ENCODE results near the gene SESN1.

Gene SESN1

GRCh38 chr6:109079981-109080380, 14.7 kb downstream of the SESN1 start:
- TF ChIP-seq ZC3H10 (CRISPR knock-in tag; IDR thresholded peaks at IDR 0.05), result no peak
- TF ChIP-seq ZFP30 (CRISPR knock-in tag; IDR thresholded peaks at IDR 0.05), result no peak
- TF ChIP-seq RARB (CRISPR knock-in tag; IDR thresholded peaks at IDR 0.05), result no peak
- no peak for TF ChIP-seq CSRNP3 (CRISPR knock-in tag; IDR thresholded peaks at IDR 0.05)
- no peak for TF ChIP-seq POU6F1 (CRISPR knock-in tag; IDR thresholded peaks at IDR 0.05; ENCODE audit: borderline replicate concordance, low read depth)
- TF ChIP-seq PPARA (CRISPR knock-in tag; IDR thresholded peaks at IDR 0.05; ENCODE audit: borderline replicate concordance), result no peak
- no peak for TF ChIP-seq ZFP3 (CRISPR knock-in tag; IDR thresholded peaks at IDR 0.05)
- TF ChIP-seq ZNF565 (CRISPR knock-in tag; conservative IDR thresholded peaks at IDR 0.05; ENCODE audit: low read depth), result no peak
- TF ChIP-seq CSDC2 (CRISPR knock-in tag; IDR thresholded peaks at IDR 0.05), result no peak
- no peak for TF ChIP-seq OSR1 (CRISPR knock-in tag; IDR thresholded peaks at IDR 0.05)
- no peak for ATAC-seq

- TF ChIP-seq ZNF70 (CRISPR knock-in tag; IDR thresholded peaks at IDR 0.05) (no peak), CREB5 (CRISPR knock-in tag; IDR thresholded peaks at IDR 0.05; ENCODE audit: low read depth) (no peak), ISL1 (CRISPR knock-in tag; IDR thresholded peaks at IDR 0.05) (no peak), ZC3H10 (CRISPR knock-in tag; IDR thresholded peaks at IDR 0.05) (no peak), BACH2 (CRISPR knock-in tag; IDR thresholded peaks at IDR 0.05; ENCODE audit: borderline replicate concordance) (no peak), TCF4 (CRISPR knock-in tag; IDR thresholded peaks at IDR 0.05; ENCODE audit: borderline replicate concordance) (no peak), TSHZ2 (CRISPR knock-in tag; IDR thresholded peaks at IDR 0.05) (no peak), ESRRG (CRISPR knock-in tag; IDR thresholded peaks at IDR 0.05) (no peak), ZNF8 (CRISPR knock-in tag; IDR thresholded peaks at IDR 0.05) (no peak), OSR1 (CRISPR knock-in tag; IDR thresholded peaks at IDR 0.05) (no peak), ARNTL (CRISPR knock-in tag; IDR thresholded peaks at IDR 0.05; ENCODE audit: borderline replicate concordance, low read depth) (no peak), GLIS3 (CRISPR knock-in tag; IDR thresholded peaks at IDR 0.05) (no peak), ZFP30 (CRISPR knock-in tag; IDR thresholded peaks at IDR 0.05) (no peak), POU6F1 (CRISPR knock-in tag; IDR thresholded peaks at IDR 0.05; ENCODE audit: borderline replicate concordance, low read depth) (no peak), PATZ1 (CRISPR knock-in tag; IDR thresholded peaks at IDR 0.05; ENCODE audit: borderline replicate concordance) (no peak), ZFP3 (CRISPR knock-in tag; IDR thresholded peaks at IDR 0.05) (no peak), SNAI2 (CRISPR knock-in tag; IDR thresholded peaks at IDR 0.05) (no peak), ZNF565 (CRISPR knock-in tag; conservative IDR thresholded peaks at IDR 0.05; ENCODE audit: low read depth) (no peak), RARB (CRISPR knock-in tag; IDR thresholded peaks at IDR 0.05) (no peak)
- ATAC-seq, result no peak
Measured at GRCh38 chr6:109076377-109076776, 18.3 kb downstream of the SESN1 start.
